SK-MEL-5 (cell line): ENCODE data around the gene VDAC2. TPM values are rescaled to one million over a fixed set of nuclear protein-coding genes. Genes with fewer than 3 reads are reported as not detected.
"Not testable (repeated sequence)": the region's sequence is repeated elsewhere in the genome, so short reads cannot be mapped to it uniquely, and the experiment has no call there.

Experiments used
- DNase-seq: peaks from one replicate; pipeline ENCODE4 v3.0.0-alpha.2; 2016; ENCODE audit warnings: low read depth, low spot score
- in situ Hi-C: cut with HindIII; loops from 2 replicates; pipeline ENCODE4 v1.10.0; 2016; ENCODE audit warnings: low sequenced_read_pairs, high pct_unique_total_duplicates, low pct_unique_long_range_greater_than_20kb
- total RNA-seq: library from RNA; depleted of rRNA; stranded (reverse); fragments of >200 nt; shearing (Covaris generic); gene quantifications from 2 replicates; pipeline ENCODE4 v1.2.3, GENCODE V29; 2014

The VDAC2 gene
- total RNA-seq, 1 experiment from 2014 or later: 134 TPM

- no peak for DNase-seq
- in situ Hi-C loops: no loop called here
These were observed 9.7 kb downstream of the VDAC2 start for GRCh38 chr10:75220274-75220673.

- in situ Hi-C loops, DNase-seq: not testable (repeated sequence)
These were observed 10.9 kb downstream of the VDAC2 start for GRCh38 chr10:75221492-75221891.

GRCh38 chr10:75223507-75223906, 12.9 kb downstream of the VDAC2 start:
- in situ Hi-C loops: no loop called here
- DNase-seq: no peak

DNA sequence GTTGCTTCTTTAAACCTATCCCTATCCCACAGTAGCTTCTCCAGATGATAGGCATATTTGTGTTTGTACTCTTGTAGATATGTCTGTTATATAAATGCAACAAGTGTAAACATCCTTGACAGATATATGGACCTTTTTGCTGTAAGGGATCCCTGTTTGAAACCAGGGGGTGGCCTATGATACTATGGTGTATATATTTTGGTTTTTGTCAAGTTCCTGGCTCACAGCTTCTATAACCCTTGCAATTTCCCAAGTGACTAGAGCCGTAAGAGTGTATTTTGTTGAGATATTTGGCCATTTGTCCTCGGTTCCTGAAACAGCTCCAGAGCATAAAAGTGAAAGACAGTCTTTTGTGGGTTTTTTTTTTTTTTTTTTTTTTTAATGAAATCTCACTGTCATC, 15.5 kb downstream of the VDAC2 start:
- in situ Hi-C loops: no loop called here
- no peak for DNase-seq

DNA sequence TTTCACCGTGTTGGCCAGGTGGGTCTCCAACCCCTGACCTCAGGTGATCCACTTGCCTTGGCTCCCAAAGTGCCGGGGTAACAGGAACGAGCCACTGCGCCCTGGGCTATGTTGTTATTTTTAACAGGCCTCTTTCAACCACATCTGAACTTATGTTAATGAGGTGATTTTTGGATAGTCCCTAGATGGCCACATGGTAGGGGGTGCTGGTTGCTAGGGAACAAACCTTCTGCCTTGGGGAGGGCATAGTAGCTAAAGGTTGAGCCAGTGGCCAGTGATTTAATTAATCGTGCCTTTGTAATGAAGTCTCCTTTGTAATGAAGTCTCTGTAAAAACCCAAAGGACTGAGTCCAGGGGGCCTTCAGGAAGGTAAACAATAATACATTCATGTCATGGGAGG, 16.1 kb downstream of the VDAC2 start:
- no peak for DNase-seq
- in situ Hi-C loops: no loop called here

DNA sequence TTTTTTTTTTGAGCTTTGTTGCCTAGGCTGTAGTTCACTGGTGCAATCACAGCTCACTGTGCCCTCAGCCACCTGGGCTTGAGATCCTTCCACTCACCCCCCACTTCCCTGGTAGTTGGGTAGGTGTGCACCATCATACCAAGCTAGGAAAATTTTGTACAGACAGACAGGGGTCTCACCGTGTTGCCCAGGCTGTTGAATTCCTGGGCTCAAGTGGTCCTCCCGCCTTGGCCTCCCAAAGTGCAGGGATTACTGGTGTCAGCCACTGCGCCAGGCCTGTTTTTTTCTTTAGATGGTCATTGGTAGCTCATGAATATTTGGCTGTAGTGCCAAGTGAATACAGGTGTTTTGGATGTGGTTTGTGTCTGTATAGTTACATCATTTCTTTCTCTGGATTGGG, 17.7 kb downstream of the VDAC2 start:
- in situ Hi-C loops: no loop called here
- DNase-seq: no peak

- in situ Hi-C loops: no loop called here
- no peak for DNase-seq
These were observed 18.2 kb downstream of the VDAC2 start for GRCh38 chr10:75228834-75229233.

DNA sequence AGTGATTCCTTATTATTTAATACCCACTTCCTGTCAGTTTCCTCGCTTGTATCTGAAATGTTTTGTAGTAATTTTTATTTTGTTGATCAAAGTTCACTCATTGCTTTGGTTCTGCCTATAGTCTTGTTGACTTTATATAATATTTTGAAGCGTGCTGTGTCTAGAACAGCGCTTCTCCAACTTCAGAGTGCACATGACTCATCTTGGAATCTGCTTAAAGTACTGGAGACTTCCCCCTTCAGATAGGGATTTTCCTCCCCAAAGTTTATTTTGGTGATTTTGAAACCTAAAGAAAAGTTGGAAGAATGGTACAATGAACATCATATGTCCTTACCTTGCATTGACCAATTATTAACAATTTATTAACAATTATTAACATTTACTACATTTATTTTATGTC, 19.4 kb downstream of the VDAC2 start:
- in situ Hi-C loops: no loop called here
- no peak for DNase-seq

- DNase-seq: peak; percentile 88
- in situ Hi-C loops: no loop called here
These were observed 20.0 kb downstream of the VDAC2 start for GRCh38 chr10:75230600-75231038.

GRCh38 chr10:75231672-75232581, 21.3 kb downstream of the VDAC2 start:
- no peak for DNase-seq
- in situ Hi-C loops: no loop called here

- in situ Hi-C loops: no loop called here
- DNase-seq: no peak
These were observed 22.9 kb downstream of the VDAC2 start for GRCh38 chr10:75233444-75234016.

DNA sequence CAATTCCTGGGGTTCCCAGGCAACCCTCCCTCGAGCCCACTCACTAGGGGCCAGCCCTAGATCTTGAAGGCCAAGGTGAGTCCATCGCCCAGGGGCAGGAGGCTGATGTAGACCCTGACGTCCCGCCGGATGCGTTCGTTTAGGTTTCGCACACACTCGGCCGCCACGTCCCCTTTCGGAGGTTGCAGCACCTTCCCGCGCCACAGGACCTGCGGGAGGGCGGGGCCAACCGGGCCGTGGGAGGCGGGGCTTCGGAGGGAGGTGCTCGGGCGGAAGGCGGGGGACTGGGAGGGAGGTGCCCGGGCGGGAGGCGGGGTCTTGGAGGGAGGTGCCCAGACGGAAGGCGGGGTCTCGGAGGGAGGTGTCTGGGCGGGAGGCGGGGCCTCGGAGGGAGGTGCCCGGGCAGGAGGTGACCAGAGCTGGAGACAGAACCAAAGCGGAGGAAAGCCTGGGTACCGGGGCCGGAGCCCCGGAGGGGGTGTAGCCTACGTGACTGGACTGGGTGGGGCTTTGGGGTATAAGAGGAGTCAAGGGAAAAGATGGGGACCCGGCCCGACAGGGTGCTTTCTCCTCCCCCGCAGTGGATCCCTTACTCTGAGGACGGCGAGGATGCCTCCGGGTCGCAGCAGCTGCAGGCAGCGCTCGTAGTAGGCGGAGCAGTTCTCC, 23.6 kb downstream of the VDAC2 start:
- in situ Hi-C loops: no loop called here

GRCh38 chr10:75234683-75235374, 24.2 kb downstream of the VDAC2 start:
- no peak for DNase-seq
- in situ Hi-C loops: no loop called here

More for the DNA sequence above, 23.6 kb downstream of the VDAC2 start:
- DNase-seq: peak; percentile 88

GRCh38 chr10:75235375-75236177, 25.0 kb downstream of the VDAC2 start, which contains the start of gene COMTD1:
Gene COMTD1, minus strand, starts transcription at chr10:75235957. Its CDS starts 29 bp downstream, at chr10:75235928.
- in situ Hi-C loops: no loop called here

GRCh38 chr10:75236178-75236825, 25.7 kb downstream of the VDAC2 start:
- no peak for DNase-seq
- in situ Hi-C loops: no loop called here

More at GRCh38 chr10:75235375-75236177, 25.0 kb downstream of the VDAC2 start, which contains the start of gene COMTD1:
- DNase-seq: peak; percentile 76

DNA sequence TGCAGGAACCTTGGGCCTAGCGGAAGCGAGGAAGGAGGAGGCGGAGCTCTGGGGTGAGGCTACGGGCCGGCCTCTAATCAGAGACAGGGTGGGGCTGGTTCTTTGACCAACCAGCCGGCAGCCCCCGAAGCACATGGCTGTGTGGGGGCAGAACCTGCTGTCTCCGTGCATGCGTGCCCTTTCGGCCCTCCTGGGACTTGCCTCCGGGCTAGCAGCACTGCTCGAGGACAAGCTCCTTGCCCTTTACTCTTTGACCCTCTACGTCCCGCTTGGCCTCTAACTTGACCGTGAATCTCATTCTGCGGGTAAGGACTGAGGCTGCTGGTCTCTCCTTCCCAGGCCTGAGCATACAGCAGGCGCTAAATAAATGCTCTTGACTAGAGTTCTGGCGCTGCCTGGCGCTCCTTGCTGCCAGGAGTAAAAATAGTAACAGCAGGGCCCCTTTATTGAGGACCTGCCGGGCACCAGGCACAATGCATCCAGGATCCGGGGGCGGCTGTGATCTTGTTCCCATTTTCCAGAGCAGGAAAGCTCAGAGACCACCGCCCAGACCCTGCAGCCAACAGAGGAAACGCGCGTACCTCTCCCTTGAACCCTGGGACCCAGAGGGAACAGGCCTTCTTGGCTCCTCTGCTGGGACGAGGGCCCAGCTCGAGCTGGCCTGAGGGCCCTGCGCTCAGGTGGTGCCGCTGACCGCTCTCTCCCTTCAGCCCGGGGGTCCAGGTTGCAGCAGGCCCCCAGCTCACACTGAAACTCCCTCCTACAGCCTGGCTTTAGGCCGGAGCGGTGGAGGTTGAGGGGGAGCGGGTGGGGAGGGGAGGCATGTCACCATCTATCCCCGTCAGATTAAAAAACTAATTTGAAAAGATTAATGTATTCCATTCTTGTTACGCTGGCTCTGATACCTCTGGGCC, 27.8 kb downstream of the VDAC2 start:
- DNase-seq: no peak
- in situ Hi-C loops: no loop called here
